ENCODE results near the gene FKBP8. TPM values are rescaled to one million over a fixed set of nuclear protein-coding genes. Genes with fewer than 3 reads are reported as not detected.

FKBP8 gene
- total RNA-seq, 1 donor from 2014 or later: 195 TPM

- Histone ChIP-seq H3K9me3 (no peaks in the 10 kb centered on the region), H3K4me3 (no peak overlapping the region), H3K4me1 (peaks cover 87% of the 10 kb centered on the region), H3K27me3 (ENCODE audit: low read depth) (no peaks in the 10 kb centered on the region), H3K36me3 (no peaks in the 10 kb centered on the region), H3K27ac (peak overlapping the region; percentile 68)
- ATAC-seq (no peak), DNase-seq (no peak)
- no peak for TF ChIP-seq CTCF (IDR thresholded peaks at IDR 0.05)
- intact Hi-C loops (cut with DNase I): no loop called here
These were observed 37.1 kb downstream of the FKBP8 start for GRCh38 chr19:18506101-18506930.

- Histone ChIP-seq H3K27me3 (ENCODE audit: low read depth) (no peaks in the 10 kb centered on the region), H3K36me3 (no peaks in the 10 kb centered on the region), H3K4me1 (peaks cover 97% of the 10 kb centered on the region), H3K9me3 (no peaks in the 10 kb centered on the region), H3K4me3 (no peak overlapping the region), H3K27ac (peak overlapping the region; percentile 68)
- ATAC-seq: no peak
- intact Hi-C loops (cut with DNase I): no loop called here
- DNase-seq: no peak
- no peak for TF ChIP-seq CTCF (IDR thresholded peaks at IDR 0.05)
These were observed 38.3 kb downstream of the FKBP8 start for GRCh38 chr19:18504886-18505610.

- intact Hi-C loops (cut with DNase I): no loop called here
- no peak for DNase-seq
- peaks cover 100% of the 10 kb centered on the region for H3K4me1 ChIP-seq
- H3K36me3 ChIP-seq: no peaks in the 10 kb centered on the region
- TF ChIP-seq CTCF (IDR thresholded peaks at IDR 0.05): no peak
- H3K4me3 ChIP-seq: no peak overlapping the region
- no peaks in the 10 kb centered on the region for H3K27me3 ChIP-seq (ENCODE audit: low read depth)
- no peaks in the 10 kb centered on the region for H3K9me3 ChIP-seq
- H3K27ac ChIP-seq: peak overlapping the region; percentile 69
- ATAC-seq: peak in 1 of 2 donors; percentile 4
These were observed 39.1 kb downstream of the FKBP8 start for GRCh38 chr19:18503971-18504885.

- peak overlapping the region; percentile 69 for H3K27ac ChIP-seq
- no peaks in the 10 kb centered on the region for H3K27me3 ChIP-seq (ENCODE audit: low read depth)
- intact Hi-C loops (cut with DNase I): no loop called here
- no peaks in the 10 kb centered on the region for H3K36me3 ChIP-seq
- no peak overlapping the region for H3K4me3 ChIP-seq
- H3K9me3 ChIP-seq: no peaks in the 10 kb centered on the region
- H3K4me1 ChIP-seq: peaks cover 100% of the 10 kb centered on the region
- DNase-seq: no peak
- no peak for TF ChIP-seq CTCF (IDR thresholded peaks at IDR 0.05)
- no peak for ATAC-seq
These were observed 39.9 kb downstream of the FKBP8 start for GRCh38 chr19:18503337-18503970.
